ENCODE results near the gene C4orf54. TPM values are rescaled to one million over a fixed set of nuclear protein-coding genes. Genes with fewer than 3 reads are reported as not detected.

The C4orf54 gene
- total and polyA plus RNA-seq, 2 of the 4 experiments (the other 2 are of a cell fraction) = not detected

DNA sequence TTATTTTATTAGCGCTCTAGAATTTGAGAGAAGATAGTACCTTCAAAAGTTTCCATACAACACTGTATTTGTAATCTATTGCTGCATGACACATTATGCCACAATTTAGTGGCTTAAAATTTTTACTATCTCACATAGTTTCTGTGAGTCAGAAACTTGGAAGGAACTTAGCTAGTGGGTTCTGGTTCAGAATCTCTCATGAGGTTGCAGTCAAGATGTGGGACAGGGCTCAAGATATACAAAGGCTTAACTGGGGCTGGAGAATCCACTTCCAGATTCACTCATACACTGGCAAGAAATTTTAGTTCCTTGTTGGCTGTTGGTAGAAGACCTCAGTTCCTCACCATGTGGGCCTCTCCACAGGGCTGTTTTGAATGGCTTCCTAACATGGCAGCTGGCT lies 11.5 kb upstream of the C4orf54 start:
- no peak overlapping the region for H4K5ac ChIP-seq (ENCODE audit: low read depth, low read length)
- H3K27ac ChIP-seq (ENCODE audit: insufficient read depth, low read length) = no peak overlapping the region
- intact Hi-C loops (cut with micrococcal nuclease) = no loop called here
- BruUV-seq (replicated peaks) = no TSS peak
- no peak overlapping the region for H4K91ac ChIP-seq (ENCODE audit: insufficient read depth, low read depth, low read length)
- H2BK120ac ChIP-seq (ENCODE audit: low read depth, low read length) = no peak overlapping the region
- POLR2A ChIA-PET (ENCODE audit: unreplicated experiment) = no interaction called here
- no peak overlapping the region for H3K56ac ChIP-seq (ENCODE audit: extremely low read depth, insufficient read depth, low read length)
- no peak overlapping the region for H3K18ac ChIP-seq (ENCODE audit: low read depth, low read length)
- no peak overlapping the region for H2BK20ac ChIP-seq (ENCODE audit: low read depth, low read length)
- no peak overlapping the region for H4K8ac ChIP-seq (ENCODE audit: low read depth in 2 of 2, low read length in 2 of 2)
- H3K9me1 ChIP-seq (ENCODE audit: insufficient read depth, low read length) = no peaks in the 10 kb centered on the region
- CTCF ChIA-PET = no interaction called here
- no peaks in the 10 kb centered on the region for H3K36me3 ChIP-seq (ENCODE audit: control insufficient read depth, insufficient read depth, low read length)
- H3K79me1 ChIP-seq (ENCODE audit: low read depth in 1 of 2, low read length in 2 of 2) = no peaks in the 10 kb centered on the region
- in situ Hi-C loops (cut with MboI; ENCODE audit: low sequenced_read_pairs) = no loop called here
- H3K4me3 ChIP-seq (ENCODE audit: insufficient read depth, low read depth, low read length) = no peak overlapping the region
- no peak overlapping the region for H3K9ac ChIP-seq (ENCODE audit: low read depth, low read length)
- no peaks in the 10 kb centered on the region for H4K20me1 ChIP-seq (ENCODE audit: insufficient read depth, low read length)
- no peak overlapping the region for H2BK15ac ChIP-seq (ENCODE audit: low read depth, low read length)
- H3K4ac ChIP-seq (ENCODE audit: low read depth, low read length) = no peak overlapping the region
- H2AFZ ChIP-seq (replicated peaks; ENCODE audit: low read length, poor library complexity) = no peak overlapping the region
- no peaks in the 10 kb centered on the region for H3K27me3 ChIP-seq (ENCODE audit: control insufficient read depth, insufficient read depth, low read length)
- H3K4me1 ChIP-seq (ENCODE audit: control insufficient read depth, insufficient read depth, low read length) = no peaks in the 10 kb centered on the region
- dilution Hi-C loops (cut with HindIII; ENCODE audit: low sequenced_read_pairs, unreplicated experiment) = no loop called here
- TF ChIP-seq BHLHE40 (IDR thresholded peaks at IDR 0.05; ENCODE audit: low read depth, low read length) (no peak), MAFK (IDR thresholded peaks at IDR 0.05; ENCODE audit: low read depth, low read length) (no peak), CEBPB (IDR thresholded peaks at IDR 0.05; ENCODE audit: low read depth, low read length) (no peak), POLR2A (IDR thresholded peaks at IDR 0.05; ENCODE audit: low read depth, low read length) (no peak), RFX5 (IDR thresholded peaks at IDR 0.05; ENCODE audit: low read depth, low read length) (no peak), RAD21 (IDR thresholded peaks at IDR 0.05; ENCODE audit: low read length) (no peak), NFE2L2 (IDR thresholded peaks at IDR 0.05; ENCODE audit: low read depth, low read length) (no peak), CHD1 (IDR thresholded peaks at IDR 0.05; ENCODE audit: low read depth, low read length) (no peak), SMC3 (IDR thresholded peaks at IDR 0.05; ENCODE audit: low read depth, low read length) (no peak), MXI1 (IDR thresholded peaks at IDR 0.05; ENCODE audit: borderline replicate concordance, low read depth, low read length) (no peak), RCOR1 (IDR thresholded peaks at IDR 0.05; ENCODE audit: insufficient replicate concordance, low read length) (no peak), FOS (IDR thresholded peaks at IDR 0.05; ENCODE audit: low read depth, low read length) (no peak), MAZ (IDR thresholded peaks at IDR 0.05; ENCODE audit: borderline replicate concordance, low read depth, low read length) (no peak)
- TF ChIP-seq, protein P1, sequence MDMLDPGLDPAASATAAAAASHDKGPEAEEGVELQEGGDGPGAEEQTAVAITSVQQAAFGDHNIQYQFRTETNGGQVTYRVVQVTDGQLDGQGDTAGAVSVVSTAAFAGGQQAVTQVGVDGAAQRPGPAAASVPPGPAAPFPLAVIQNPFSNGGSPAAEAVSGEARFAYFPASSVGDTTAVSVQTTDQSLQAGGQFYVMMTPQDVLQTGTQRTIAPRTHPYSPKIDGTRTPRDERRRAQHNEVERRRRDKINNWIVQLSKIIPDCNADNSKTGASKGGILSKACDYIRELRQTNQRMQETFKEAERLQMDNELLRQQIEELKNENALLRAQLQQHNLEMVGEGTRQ (IDR thresholded peaks at IDR 0.05; ENCODE audit: low read depth, low read length) = no peak
- TF ChIP-seq, protein P2, sequence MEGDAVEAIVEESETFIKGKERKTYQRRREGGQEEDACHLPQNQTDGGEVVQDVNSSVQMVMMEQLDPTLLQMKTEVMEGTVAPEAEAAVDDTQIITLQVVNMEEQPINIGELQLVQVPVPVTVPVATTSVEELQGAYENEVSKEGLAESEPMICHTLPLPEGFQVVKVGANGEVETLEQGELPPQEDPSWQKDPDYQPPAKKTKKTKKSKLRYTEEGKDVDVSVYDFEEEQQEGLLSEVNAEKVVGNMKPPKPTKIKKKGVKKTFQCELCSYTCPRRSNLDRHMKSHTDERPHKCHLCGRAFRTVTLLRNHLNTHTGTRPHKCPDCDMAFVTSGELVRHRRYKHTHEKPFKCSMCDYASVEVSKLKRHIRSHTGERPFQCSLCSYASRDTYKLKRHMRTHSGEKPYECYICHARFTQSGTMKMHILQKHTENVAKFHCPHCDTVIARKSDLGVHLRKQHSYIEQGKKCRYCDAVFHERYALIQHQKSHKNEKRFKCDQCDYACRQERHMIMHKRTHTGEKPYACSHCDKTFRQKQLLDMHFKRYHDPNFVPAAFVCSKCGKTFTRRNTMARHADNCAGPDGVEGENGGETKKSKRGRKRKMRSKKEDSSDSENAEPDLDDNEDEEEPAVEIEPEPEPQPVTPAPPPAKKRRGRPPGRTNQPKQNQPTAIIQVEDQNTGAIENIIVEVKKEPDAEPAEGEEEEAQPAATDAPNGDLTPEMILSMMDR (conservative IDR thresholded peaks at IDR 0.05; ENCODE audit: low read depth, low read length) = no peak
- TF ChIP-seq, protein P3, sequence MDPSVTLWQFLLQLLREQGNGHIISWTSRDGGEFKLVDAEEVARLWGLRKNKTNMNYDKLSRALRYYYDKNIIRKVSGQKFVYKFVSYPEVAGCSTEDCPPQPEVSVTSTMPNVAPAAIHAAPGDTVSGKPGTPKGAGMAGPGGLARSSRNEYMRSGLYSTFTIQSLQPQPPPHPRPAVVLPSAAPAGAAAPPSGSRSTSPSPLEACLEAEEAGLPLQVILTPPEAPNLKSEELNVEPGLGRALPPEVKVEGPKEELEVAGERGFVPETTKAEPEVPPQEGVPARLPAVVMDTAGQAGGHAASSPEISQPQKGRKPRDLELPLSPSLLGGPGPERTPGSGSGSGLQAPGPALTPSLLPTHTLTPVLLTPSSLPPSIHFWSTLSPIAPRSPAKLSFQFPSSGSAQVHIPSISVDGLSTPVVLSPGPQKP (IDR thresholded peaks at IDR 0.05; ENCODE audit: borderline replicate concordance, low read depth, low read length) = no peak
- no peak overlapping the region for H3K23ac ChIP-seq (ENCODE audit: low read depth, low read length)
- no peaks in the 10 kb centered on the region for H3K9me3 ChIP-seq (ENCODE audit: control insufficient read depth, insufficient read depth, low read length)
- no peak overlapping the region for H3K14ac ChIP-seq (replicated peaks; ENCODE audit: low read depth, low read length)
- H2AK5ac ChIP-seq (ENCODE audit: low read depth, low read length) = no peak overlapping the region
- no peak overlapping the region for H2BK5ac ChIP-seq (ENCODE audit: low read depth, low read length, poor library complexity, severe bottlenecking)
- ATAC-seq (ENCODE audit: low read depth) (no peak), DNase-seq (no peak)
- no peak overlapping the region for H3K4me2 ChIP-seq (ENCODE audit: low read depth, low read length)
- H2AK9ac ChIP-seq (replicated peaks; ENCODE audit: low read depth, low read length, poor library complexity) = no peak overlapping the region
- WGBS, 2 experiments (ENCODE audit: extremely low coverage in 2 of 2, insufficient read length in 1 of 2) = no CpG with 5 or more reads among the region's 1 CpG

All from IMR-90 (cell line).